ENCODE data around the gene B4GALNT4.

- no peak for TF ChIP-seq CTCF (IDR thresholded peaks at IDR 0.05)
- no peak for TF ChIP-seq POLR2A (IDR thresholded peaks at IDR 0.05)
Observed at GRCh38 chr11:344836-345578, 24.3 kb upstream of the B4GALNT4 start.

Measured in uterus (tissue), 2 donors.